HG02884 (cell line): ENCODE data around the gene PRKRIP1.
"Not testable (repeated sequence)": the region's sequence is repeated elsewhere in the genome, so short reads cannot be mapped to it uniquely, and the experiment has no call there.

Experiments
- ATAC-seq: cut with Tn5 transposase; IDR thresholded peaks from one replicate; pipeline ENCODE4 v1.9.1; 2021; ENCODE audit warnings: mild to moderate bottlenecking, moderate library complexity; ENCODE audit not compliant: unreplicated experiment

Gene PRKRIP1

DNA sequence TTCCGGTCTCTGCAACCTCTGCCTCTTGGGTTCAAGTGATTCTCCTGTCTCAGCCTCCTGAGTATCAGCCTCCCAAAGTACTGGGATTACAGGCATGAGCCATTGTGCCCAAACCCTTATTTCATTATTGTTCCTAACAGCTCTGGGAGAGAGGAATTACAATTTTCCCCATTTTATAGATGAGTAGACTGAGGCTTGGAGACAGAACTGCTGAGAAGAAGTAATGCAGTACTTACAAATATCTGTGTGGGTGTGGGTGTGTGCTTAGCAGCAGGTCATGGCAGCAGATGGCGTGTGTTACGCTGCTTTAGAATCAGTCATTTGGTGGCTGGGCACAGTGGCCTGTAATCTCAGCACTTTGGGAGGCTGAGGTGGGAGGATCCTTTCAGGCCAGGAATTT is 7.4 kb downstream of the PRKRIP1 start:
- ATAC-seq = no peak

DNA sequence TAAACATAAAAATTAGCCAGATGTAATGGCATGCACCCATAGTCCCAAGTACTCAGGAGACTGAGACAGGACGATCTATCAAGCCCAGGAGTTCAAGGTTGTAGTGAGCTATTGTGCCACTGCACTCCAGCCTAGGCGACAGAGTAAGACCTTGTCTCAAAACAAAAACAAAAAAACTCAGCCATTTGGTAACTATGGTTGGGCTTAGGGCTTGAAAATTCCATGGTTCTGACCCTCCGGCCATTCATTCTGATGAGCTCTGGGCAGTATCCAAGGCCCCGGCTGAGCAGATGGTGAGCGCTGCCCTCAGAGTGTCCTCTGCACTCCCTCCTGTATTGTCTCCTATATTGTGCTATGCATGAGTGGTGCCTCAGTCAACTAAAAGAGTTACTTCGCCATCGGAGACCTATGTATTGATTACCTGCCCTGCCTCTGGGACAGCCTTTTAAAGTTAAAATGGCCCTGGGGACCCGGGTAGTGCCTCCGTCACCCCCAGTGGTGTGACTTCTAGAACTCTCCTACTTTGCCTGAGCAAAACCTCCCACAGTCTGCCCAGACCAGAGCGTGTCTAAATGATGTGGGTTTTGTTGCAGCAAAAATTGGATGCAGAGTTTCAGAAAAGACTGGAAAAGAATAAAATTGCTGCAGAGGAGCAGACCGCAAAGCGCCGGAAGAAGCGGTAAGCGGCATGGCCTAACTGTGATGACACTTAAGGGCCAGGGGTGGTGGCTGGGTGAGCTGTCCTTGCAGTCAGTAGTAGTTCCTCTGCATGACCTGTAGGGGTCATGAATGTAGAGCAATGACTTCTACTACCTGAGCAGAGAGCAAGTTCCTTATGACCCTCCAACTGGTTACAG is 8.1 kb downstream of the PRKRIP1 start:
- ATAC-seq = peak; percentile 75

DNA sequence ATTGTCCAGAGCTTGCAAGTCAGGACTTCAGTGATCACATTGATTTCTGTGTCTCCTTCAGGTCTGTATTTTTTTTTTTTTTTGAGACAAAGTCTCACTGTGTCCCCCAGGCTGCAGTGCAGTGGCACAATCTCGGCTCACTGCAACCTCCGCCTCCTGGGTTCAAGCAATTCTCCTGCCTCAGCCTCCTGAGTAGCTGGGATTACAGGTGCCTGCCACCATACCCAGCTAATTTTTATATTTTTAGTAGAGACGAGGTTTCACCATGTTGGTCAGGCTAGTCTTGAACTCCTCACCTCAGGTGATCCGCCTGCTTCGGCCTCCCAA is 8.7 kb downstream of the PRKRIP1 start:
- ATAC-seq = not testable (repeated sequence)

DNA sequence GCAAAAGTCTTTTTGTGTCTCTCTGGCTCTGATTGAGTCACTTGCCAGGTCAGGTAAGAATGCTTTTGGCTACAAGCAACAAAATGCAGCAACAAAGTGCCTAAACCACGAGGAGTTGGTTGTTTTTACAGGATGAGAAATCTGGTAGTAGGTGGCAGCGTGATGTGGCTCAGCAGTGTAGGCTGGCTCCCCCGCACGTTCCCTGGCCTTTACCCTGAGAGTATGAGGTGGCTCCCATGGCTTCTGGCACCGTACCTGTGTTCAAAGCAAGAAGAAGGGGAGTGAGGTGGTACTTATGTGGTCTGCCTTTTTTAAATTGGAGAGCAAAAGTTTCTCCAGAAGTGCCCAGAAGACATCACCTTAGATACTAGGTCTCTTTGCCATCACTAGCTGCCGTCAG is 11.7 kb downstream of the PRKRIP1 start:
- ATAC-seq = no peak

DNA sequence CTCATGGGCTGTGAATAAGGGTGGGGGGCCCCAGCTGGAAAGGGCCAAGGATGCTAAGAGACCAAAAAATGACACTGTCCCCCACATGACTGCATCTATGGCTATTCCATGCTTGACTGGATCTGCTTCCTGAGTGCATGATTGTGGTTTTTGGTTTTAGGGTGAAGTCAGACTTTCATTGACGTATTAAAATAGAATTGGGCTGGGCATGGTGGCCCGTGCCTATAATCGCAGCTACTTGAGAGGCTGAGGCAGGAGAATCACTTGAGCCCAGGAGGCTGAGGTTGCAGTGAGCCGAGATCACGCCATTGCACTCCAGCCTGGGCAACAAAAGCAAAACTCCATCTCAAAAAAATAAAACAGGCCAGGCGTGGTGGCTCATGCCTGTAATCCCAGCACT is 12.4 kb downstream of the PRKRIP1 start:
- not testable (repeated sequence) for ATAC-seq

DNA sequence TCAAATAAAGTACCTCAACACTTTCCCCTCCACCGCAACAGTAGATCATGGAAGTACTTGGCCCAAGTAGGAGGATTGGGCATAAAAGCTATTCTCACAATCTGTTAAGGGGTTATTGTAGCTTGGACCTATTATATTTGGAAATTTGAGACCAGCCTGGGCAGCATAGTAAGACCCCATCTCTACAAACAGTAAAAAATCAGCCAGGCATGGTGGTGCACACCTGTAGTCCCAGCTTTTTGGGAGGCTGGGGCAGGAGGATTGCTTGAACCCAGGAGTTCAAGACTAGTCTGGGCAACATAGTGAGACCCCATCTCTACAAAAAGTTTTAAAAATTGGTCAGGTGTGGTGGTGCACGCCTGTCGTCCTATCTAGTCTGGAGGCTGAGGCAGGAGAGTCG is 13.2 kb downstream of the PRKRIP1 start:
- ATAC-seq = no peak

DNA sequence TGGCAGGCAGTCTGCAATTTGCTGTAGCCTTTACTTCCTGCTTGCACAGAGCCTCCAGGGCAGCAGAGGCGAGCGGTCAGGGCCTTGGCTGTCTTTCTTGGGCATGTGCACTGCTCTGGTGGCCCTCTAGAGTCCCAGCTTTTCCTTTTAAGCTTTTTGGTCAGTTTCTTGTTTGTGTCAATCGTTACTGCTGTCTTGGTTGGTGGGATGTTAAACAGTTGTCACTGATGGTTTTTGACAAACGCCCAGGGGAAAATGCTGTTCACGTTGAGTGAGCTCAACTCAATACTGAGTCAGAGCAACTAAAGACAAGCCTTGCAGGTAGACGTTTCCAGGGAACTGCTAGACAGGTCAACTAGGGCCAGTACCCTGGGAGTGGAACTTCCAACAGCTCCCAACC is 14.0 kb downstream of the PRKRIP1 start:
- no peak for ATAC-seq

DNA sequence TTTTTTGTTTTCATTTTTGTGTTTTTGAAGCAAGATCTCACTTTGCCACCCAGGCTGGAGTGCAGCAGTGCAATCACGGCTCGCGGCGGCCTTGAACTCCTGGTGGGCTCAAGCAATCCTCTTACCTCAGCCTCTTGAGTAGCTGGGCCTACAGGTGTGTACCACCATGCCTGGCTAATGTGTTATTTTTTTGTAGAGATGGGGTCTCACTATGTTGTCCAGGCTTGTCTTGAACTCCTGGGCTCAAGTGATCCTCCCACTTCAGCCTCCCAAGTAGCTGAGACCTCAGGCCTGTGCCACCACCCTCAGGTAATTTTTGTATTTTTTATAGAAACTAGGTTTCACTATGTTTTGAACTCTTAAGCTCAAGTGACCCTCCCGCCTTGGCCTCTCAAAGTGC is 14.8 kb downstream of the PRKRIP1 start:
- no peak for ATAC-seq

DNA sequence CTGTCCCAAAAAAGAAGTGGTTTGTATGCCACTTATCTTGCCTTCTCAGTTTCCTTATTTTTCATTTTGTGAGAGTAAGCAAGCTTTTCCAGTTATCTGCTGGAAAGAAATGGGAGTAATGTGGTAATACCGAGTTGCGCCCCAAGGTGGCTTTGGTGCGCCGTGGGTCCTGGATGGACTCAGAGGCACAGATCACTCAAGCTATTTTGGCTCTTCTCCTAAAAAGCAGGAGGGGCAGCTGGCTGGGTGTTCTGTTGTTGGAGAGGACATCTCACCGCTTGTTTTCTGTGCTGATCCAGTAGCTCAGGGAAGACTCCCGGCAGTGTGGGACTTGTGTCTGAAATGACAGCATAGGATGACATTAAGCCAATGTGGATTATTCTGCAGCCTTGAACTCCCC is 16.4 kb downstream of the PRKRIP1 start:
- ATAC-seq = no peak

DNA sequence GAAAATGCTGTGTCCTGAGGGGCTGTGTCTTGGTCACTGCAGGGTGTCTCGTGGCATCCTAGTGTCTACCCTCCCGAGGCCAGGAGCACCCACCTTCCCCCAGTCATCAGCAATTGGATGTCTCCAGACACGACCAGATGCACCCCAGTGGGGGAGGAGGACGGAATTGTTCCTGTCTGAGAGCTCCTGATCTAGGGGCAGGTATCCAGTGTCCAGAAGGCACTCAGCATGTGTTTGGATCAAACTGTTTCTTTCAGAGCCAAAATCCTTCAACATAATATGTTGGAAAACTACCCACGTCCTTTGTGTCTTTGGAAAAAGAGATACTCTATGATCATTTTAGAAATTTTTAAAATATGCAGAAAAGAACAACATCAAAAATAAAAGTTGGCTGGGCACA is 16.9 kb downstream of the PRKRIP1 start:
- ATAC-seq = no peak

DNA sequence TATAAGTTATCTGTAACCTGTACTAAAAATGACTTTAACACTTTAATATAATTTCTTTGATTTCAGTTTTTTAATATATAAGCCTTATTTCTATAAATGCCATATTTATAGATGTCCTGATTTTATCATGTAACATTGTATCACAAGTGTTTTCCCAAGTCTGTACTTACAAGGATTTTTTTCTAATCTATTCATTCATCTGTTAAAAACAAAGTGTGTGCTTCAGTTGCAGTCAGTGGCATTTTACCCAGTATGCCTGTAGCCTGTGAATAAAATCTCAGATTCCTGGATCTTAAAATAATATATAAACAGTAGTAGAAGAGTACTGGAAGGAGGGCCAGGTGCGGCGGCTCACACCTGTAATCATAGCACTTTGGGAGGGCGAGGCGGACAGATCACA is 17.4 kb downstream of the PRKRIP1 start:
- ATAC-seq = no peak

DNA sequence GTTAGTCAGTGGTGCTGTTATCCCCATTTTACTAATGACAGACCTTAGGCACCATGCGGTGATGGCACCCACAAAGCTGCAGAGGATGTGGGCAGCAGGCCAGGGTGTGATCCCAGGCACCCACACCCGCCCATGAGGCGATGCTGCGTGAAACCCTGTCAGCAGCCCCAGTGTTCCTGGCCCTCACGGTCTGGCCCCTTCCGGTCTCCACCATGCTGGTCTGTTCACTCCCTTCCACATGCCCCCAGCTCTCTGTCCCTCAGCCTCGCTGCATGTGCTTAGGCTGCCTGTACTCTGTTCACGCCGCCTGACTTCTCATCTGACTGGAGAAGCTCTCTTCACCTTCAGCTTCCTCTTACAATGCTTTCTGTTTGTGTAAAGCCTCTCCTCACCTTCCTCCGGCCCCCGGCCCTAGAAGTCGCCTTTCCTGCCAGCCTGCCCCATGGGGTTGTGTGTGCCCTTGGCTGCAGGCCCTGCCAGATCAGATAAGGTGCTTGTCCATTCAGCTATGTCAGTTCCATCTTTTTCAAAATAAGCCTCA is 19.6 kb downstream of the PRKRIP1 start:
- no peak for ATAC-seq

DNA sequence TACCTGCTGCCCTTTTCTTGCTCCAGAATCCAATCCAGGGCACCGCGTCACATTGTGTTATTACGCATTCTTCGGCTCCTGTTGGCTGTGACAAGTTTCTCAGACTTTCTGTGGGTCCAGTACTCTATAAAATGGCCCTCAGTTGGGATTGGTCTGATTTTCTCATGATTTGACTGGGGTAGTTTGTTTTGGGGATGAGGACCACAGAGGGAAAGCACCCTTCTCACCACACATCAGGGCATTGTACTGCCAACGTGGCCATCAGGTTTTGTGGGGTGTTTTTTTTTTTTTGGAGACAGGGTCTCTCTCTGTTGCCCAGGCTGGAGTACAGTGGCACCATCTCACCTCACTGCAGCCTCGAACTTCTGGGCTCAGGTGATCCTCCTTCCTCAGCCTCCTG is 20.2 kb downstream of the PRKRIP1 start:
- ATAC-seq = no peak

DNA sequence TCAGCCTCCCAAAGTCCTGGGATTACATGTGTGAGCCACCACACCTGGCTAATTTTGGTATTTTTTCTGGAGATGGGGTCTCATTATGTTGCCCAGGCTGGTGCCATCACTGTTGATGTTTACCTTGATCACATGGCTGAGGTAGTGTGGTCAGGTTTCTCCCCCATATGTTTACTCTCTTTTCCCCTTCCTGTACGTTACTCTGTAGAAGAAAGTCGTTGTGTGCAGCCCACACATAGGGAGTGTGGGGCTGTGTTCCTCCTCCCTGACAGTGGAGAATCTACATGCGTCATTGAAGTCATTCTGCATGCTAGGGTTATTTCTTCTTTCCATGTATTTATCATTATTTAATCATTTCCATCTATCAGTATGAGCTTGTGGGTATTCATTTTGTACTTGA is 20.9 kb downstream of the PRKRIP1 start:
- ATAC-seq = no peak

DNA sequence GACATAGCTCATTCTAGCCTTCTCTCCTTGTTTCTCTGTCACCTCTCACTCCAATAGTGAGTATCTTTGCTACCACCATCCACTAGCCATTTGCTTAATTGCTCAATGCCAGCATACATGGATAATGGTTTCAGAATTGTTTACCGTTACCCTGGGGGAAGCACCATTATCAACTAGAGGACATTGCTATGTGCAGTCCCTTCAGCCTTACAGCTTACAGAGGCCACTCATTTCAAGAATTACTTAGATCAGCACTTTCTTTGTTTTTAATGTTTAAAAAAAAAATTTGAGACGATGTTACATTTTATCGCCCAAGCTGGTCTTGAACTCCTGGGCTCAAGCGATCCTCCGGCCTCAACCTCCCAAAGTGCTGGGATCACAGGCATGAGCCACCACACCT is 22.4 kb downstream of the PRKRIP1 start:
- ATAC-seq = no peak

DNA sequence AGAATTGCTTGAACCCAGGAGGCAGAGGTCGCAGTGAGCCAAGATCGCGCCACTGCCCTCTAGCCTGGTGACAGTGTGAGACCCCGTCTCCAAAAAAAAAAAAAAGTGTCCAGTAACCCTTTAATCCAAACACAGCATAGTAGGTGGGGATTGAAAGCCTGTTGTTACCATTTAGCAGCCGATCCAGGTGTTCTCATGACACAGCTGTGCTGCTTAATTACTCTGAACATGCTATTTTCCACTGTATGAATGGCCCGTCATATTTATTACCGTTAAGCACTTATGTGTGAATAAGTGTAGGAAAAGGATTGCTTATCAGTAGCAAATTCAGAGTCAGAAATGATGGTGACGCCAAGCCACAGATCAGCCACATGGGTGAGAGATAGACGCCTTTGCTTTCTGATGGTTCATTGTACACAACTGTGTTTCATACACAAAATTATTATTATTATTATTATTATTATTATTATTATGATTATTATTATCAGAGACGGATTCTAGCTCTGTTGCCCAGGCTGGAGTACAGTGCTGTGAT is 25.6 kb downstream of the PRKRIP1 start:
- ATAC-seq = no peak

DNA sequence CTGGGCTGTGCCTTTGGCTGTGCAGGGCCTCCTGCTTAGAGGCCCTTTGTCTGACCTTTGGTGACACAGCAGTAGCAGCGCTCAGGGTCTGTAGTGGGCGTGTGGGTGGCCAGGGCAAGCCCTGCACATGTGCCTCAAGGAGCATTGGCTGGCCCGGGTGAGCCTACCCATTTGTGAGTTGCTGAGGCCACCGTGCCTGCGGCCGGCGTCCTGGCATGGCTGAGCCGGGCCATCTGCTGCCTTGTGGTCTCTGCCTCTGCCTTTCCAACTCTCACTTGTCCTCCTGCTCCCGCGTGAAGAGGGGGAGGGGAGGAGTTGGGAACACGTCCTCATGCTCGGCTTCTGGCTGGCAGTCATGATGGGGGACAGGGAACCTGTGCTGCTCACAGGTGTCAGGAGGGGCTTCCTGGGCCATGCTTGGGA is 28.0 kb downstream of the PRKRIP1 start:
- ATAC-seq = no peak

DNA sequence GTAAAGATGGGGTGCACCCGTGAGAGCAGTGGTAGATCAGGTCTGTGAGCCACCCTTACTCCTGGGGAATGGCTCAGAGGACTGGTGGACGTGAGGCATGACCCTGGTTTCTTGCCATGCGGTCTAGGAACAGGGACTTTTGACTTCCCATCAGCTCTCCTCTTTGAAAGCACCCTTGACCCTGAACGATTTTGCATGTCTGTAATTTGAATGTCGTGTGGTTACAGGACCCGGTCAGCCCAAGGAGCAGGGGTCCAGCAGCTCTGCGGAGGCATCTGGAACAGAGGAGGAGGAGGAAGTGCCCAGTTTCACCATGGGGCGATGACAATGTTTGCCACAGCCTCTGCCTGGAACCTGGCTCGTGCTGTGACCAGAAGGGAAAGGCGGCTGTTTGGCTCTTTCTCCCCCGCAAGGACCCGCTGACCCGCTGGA is 28.6 kb downstream of the PRKRIP1 start:
- no peak for ATAC-seq

DNA sequence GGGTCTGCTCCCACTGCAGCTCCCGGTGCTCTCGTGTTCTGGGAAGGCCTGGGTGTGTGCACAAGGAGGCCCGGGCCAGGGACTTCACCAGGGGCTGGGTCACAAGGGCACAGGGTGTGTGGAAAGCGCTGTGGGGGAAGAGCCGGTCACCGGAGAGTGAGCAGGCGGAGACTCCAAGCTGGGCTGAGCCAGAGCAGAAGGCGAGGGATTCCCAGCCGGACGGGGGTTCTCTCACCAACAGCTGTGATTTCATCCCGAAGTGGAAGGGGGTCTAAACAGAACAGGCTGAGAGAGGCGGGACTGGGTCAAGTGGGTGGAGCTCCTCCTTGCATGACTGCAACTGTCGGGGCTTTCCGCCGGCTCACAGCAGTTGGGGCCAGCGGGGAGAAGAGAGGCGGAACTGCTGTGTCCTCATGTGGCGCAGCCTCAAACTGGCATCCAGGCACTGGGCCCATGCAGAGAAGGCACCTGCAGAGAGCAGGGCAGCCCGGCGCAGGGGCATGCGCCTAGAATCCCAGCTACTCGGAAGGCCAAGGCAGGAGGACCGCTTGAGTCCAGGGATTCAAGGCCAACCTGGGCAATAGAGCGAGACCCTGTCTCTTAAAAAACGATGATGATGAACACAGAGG is 29.6 kb downstream of the PRKRIP1 start:
- ATAC-seq = peak; percentile 56

DNA sequence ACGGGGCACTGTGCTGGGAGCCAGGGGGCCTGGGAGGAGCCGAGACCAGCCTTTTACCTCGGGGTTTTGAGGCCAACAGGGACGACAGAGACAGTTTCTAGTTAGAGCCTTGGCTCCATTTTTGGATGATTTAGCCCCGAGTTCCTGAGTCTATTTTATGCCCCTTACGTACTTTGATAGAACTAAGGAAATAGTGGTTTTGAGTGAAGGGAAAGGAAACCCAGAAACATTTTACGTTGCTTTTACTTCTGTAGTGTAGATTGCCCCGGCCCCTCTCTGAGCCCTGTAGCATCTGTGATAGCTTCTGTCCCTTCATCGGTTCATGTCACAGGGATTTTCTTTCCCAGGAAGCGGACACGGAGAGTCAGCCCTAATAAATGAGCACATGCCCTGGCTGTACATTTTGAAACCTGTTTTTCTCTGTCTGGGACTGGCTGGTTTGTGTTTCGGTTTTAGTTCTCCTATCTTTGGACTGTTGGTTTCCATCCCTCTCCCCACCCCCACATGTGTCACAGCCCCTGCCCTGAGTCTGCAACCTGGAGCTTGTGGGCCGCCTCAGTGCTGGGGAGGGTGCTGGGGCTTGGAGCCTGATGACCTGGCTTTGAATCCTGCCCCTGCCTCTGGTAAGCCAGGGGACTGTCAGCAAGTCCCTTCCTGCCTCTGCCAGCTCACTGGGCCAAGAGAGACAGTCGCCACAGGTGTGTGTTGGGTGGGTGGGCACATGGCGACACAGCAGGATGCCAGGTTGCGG is 30.3 kb downstream of the PRKRIP1 start:
- ATAC-seq = peak; percentile 51

DNA sequence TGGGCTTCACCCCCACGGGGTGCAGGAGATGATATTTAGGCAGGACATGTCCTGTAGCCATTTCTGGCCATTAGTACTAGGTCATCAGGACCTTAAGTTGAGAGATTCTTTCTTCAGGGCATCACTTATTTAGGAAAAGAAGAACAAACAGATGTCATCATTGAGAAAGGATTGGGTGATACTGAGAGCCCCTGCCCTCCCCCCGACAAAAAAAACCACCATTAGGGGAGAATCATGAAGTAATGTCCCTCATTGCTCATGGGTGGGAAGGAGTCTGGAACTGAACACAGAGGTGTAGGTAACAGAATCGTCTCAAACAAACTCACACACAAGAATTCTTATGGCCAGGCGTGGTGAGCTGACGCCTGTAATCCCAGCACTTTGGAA is 30.8 kb downstream of the PRKRIP1 start:
- no peak for ATAC-seq
